Measurements from ENCODE around the gene MIPOL1. TPM values are rescaled to one million over a fixed set of nuclear protein-coding genes. Genes with fewer than 3 reads are reported as not detected.

Gene MIPOL1
- total RNA-seq, 3 donors from 2014 or later: 12.2 to 48.8 (median 36.1) TPM

GRCh38 chr14:37596790-37597472 lies 399.2 kb downstream of the MIPOL1 start:
- H3K36me3 ChIP-seq: no peaks in the 10 kb centered on the region
- peak overlapping the region; percentile 83 to 86 for H3K27ac ChIP-seq
- intact Hi-C loops (cut with DNase I; ENCODE audit: low total_unique reads): no loop called here
- TF ChIP-seq, protein P1, sequence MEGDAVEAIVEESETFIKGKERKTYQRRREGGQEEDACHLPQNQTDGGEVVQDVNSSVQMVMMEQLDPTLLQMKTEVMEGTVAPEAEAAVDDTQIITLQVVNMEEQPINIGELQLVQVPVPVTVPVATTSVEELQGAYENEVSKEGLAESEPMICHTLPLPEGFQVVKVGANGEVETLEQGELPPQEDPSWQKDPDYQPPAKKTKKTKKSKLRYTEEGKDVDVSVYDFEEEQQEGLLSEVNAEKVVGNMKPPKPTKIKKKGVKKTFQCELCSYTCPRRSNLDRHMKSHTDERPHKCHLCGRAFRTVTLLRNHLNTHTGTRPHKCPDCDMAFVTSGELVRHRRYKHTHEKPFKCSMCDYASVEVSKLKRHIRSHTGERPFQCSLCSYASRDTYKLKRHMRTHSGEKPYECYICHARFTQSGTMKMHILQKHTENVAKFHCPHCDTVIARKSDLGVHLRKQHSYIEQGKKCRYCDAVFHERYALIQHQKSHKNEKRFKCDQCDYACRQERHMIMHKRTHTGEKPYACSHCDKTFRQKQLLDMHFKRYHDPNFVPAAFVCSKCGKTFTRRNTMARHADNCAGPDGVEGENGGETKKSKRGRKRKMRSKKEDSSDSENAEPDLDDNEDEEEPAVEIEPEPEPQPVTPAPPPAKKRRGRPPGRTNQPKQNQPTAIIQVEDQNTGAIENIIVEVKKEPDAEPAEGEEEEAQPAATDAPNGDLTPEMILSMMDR (IDR thresholded peaks at IDR 0.05): no peak
- TF ChIP-seq POLR2AphosphoS5 (IDR thresholded peaks at IDR 0.05) (no peak), POLR2A (IDR thresholded peaks at IDR 0.05) (no peak)
- H3K27me3 ChIP-seq: peaks cover 14 to 94% of the 10 kb centered on the region in 2 donors
- H3K4me1 ChIP-seq: peaks cover 0 to 5% of the 10 kb centered on the region in 2 donors
- H3K4me3 ChIP-seq: peak overlapping the region in 2 of 3 donors; percentile 55 to 80
- no peaks in the 10 kb centered on the region for H3K9me3 ChIP-seq
- no peak for DNase-seq (ENCODE audit: low spot score in 2 of 2)

DNA sequence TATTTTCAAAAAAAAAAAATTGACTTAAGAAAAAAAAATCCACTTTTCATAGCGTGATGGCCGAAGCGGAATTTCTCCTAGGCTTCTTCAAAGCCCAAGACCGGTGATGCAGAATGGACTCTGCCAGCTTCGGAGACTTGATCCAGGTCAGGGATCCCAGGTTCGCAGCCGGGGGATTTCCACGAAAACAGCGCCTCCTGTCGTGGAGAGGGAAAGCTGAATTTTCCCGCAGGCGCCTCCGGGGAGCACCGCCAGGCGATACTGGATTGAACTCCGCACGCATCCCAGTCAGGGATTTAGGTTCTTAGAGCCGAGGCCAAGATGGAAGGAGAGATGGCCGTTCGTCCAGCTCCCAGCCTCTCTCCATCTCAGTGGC lies 399.8 kb downstream of the MIPOL1 start:
- H3K9me3 ChIP-seq: no peaks in the 10 kb centered on the region
- peaks cover 0 to 5% of the 10 kb centered on the region in 2 donors for H3K4me1 ChIP-seq
- TF ChIP-seq, protein P1 (IDR thresholded peaks at IDR 0.05): peak in 2 of 3 donors; percentile 28 to 38
- TF ChIP-seq POLR2AphosphoS5 (IDR thresholded peaks at IDR 0.05): no peak
- peak overlapping the region; percentile 83 to 86 for H3K27ac ChIP-seq
- no peaks in the 10 kb centered on the region for H3K36me3 ChIP-seq
- H3K4me3 ChIP-seq: peak overlapping the region in 1 of 3 donors; percentile 60
- intact Hi-C loops (cut with DNase I; ENCODE audit: low total_unique reads): no loop called here
- H3K27me3 ChIP-seq: peaks cover 10 to 94% of the 10 kb centered on the region in 2 donors
- DNase-seq (ENCODE audit: low spot score in 2 of 2): peak in 1 of 2 donors; percentile 75

- peaks cover 0 to 5% of the 10 kb centered on the region in 2 donors for H3K4me1 ChIP-seq
- TF ChIP-seq POLR2AphosphoS5 (IDR thresholded peaks at IDR 0.05) (peak in 1 of 3 donors; percentile 8), POLR2A (IDR thresholded peaks at IDR 0.05) (no peak)
- TF ChIP-seq, protein P1 (IDR thresholded peaks at IDR 0.05): no peak
- H3K27ac ChIP-seq: peak overlapping the region; percentile 83 to 86
- intact Hi-C loops (cut with DNase I; ENCODE audit: low total_unique reads): no loop called here
- peaks cover 9 to 94% of the 10 kb centered on the region in 2 donors for H3K27me3 ChIP-seq
- H3K4me3 ChIP-seq: peak overlapping the region in 2 of 3 donors; percentile 35 to 60
- H3K9me3 ChIP-seq: no peaks in the 10 kb centered on the region
- no peaks in the 10 kb centered on the region for H3K36me3 ChIP-seq
- peak in 1 of 2 donors; percentile 60 for DNase-seq (ENCODE audit: low spot score in 2 of 2)
These were observed 400.4 kb downstream of the MIPOL1 start for GRCh38 chr14:37597914-37598746.

DNA sequence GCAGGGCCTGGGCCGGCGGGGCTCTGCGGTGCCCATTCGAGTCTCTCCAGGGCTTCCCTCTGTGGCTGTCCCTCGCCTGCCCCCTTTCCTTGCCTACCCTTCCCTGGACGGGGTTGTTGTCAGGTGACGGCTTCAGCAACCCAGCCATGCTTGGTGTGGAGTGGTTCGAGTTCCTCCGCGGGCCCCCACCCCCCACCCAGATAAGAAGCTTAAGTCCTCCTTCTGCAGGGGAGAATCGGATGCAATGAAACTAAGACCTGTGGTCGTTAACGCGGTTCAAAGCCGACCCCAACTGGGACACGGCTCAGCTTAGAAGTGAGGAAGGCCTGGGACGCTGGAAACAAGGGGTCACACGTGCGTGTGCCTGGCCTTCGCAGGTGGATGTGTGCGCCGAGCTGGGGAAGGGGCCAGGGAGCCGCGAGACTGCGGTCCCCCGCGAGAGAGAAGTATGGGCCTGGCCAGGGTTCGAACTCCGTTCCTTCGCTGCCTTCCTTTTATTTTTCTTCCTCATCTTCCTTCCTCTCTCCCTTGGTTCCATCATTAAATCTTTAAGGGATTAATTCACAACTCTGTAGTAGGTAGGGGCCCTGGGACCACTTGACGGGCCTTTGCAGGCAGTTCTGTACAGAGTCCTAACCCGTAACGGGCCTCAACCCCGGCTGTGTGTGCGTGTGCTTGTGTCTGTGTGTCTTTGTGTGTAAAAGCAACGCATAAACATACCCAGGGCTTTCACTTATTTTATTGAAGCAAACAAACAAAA lies 401.2 kb downstream of the MIPOL1 start:
- Histone ChIP-seq H3K4me1 (peaks cover 0 to 5% of the 10 kb centered on the region in 2 donors), H3K27me3 (peaks cover 9 to 94% of the 10 kb centered on the region in 2 donors), H3K9me3 (no peaks in the 10 kb centered on the region), H3K27ac (peak overlapping the region; percentile 83 to 86), H3K4me3 (peak overlapping the region in 2 of 3 donors; percentile 35 to 60), H3K36me3 (no peaks in the 10 kb centered on the region)
- DNase-seq (ENCODE audit: low spot score in 2 of 2): no peak
- intact Hi-C loops (cut with DNase I; ENCODE audit: low total_unique reads): no loop called here
- TF ChIP-seq POLR2AphosphoS5 (IDR thresholded peaks at IDR 0.05) (no peak), POLR2A (IDR thresholded peaks at IDR 0.05) (no peak)
- TF ChIP-seq, protein P1 (IDR thresholded peaks at IDR 0.05): no peak

Measured in breast epithelium (tissue), 4 donors.